Measurements from ENCODE around the gene FOXN1.

GRCh38 chr17:28500712-28501379, 5.3 kb upstream of the FOXN1 start:
- TF ChIP-seq, protein P1, sequence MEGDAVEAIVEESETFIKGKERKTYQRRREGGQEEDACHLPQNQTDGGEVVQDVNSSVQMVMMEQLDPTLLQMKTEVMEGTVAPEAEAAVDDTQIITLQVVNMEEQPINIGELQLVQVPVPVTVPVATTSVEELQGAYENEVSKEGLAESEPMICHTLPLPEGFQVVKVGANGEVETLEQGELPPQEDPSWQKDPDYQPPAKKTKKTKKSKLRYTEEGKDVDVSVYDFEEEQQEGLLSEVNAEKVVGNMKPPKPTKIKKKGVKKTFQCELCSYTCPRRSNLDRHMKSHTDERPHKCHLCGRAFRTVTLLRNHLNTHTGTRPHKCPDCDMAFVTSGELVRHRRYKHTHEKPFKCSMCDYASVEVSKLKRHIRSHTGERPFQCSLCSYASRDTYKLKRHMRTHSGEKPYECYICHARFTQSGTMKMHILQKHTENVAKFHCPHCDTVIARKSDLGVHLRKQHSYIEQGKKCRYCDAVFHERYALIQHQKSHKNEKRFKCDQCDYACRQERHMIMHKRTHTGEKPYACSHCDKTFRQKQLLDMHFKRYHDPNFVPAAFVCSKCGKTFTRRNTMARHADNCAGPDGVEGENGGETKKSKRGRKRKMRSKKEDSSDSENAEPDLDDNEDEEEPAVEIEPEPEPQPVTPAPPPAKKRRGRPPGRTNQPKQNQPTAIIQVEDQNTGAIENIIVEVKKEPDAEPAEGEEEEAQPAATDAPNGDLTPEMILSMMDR (conservative IDR thresholded peaks at IDR 0.05; ENCODE audit: low read depth, low read length): no peak
- TF ChIP-seq MXI1 (IDR thresholded peaks at IDR 0.05; ENCODE audit: borderline replicate concordance, low read depth, low read length) (no peak), POLR2A (IDR thresholded peaks at IDR 0.05; ENCODE audit: low read depth, low read length) (no peak), CHD1 (IDR thresholded peaks at IDR 0.05; ENCODE audit: low read depth, low read length) (no peak), RFX5 (IDR thresholded peaks at IDR 0.05; ENCODE audit: low read depth, low read length) (no peak), USF2 (IDR thresholded peaks at IDR 0.05; ENCODE audit: low read depth, low read length) (no peak), RCOR1 (IDR thresholded peaks at IDR 0.05; ENCODE audit: insufficient replicate concordance, low read length) (no peak), MAFK (IDR thresholded peaks at IDR 0.05; ENCODE audit: low read depth, low read length) (no peak)
- TF ChIP-seq, protein P2, sequence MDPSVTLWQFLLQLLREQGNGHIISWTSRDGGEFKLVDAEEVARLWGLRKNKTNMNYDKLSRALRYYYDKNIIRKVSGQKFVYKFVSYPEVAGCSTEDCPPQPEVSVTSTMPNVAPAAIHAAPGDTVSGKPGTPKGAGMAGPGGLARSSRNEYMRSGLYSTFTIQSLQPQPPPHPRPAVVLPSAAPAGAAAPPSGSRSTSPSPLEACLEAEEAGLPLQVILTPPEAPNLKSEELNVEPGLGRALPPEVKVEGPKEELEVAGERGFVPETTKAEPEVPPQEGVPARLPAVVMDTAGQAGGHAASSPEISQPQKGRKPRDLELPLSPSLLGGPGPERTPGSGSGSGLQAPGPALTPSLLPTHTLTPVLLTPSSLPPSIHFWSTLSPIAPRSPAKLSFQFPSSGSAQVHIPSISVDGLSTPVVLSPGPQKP (IDR thresholded peaks at IDR 0.05; ENCODE audit: borderline replicate concordance, low read depth, low read length): no peak
